NCI-H2029 treated with DMSO at 0.1 percent for 48 hours (cell line): ENCODE measurements around the gene LDLRAD3.
"Not testable (repeated sequence)": the region's sequence is repeated elsewhere in the genome, so short reads cannot be mapped to it uniquely, and the experiment has no call there.

Source experiments
- DNase-seq: peaks from one replicate; lab custom pipeline; 2025; lab: John Stamatoyannopoulos, UW

LDLRAD3 gene, protein sequence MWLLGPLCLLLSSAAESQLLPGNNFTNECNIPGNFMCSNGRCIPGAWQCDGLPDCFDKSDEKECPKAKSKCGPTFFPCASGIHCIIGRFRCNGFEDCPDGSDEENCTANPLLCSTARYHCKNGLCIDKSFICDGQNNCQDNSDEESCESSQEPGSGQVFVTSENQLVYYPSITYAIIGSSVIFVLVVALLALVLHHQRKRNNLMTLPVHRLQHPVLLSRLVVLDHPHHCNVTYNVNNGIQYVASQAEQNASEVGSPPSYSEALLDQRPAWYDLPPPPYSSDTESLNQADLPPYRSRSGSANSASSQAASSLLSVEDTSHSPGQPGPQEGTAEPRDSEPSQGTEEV

GRCh38 chr11:35943713-35944502 lies at the start of gene LDLRAD3:
Gene LDLRAD3, plus strand, starts transcription at chr11:35944062. Its CDS starts 37 bp downstream, at chr11:35944099.
- DNase-seq = no peak

DNA sequence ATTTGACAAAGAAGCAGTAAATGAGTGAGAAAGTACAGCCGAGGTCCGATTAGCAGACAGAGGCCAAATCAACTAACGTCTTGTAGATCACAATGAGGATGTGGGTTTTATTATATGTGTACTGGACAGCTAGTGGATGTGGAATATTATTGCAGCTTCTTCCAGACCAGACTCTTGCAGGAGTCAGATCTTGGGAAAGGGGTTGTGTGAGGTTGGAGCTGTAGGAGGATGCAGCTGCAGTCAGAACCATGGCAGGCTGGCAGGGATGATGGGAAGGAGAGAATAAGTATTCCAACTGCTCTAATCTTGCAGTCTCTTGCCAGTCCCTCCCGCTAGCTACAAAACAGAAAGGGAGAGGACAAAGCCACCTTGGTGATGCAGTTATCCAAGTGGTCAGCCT lies 46.8 kb upstream of the LDLRAD3 start:
- no peak for DNase-seq

DNA sequence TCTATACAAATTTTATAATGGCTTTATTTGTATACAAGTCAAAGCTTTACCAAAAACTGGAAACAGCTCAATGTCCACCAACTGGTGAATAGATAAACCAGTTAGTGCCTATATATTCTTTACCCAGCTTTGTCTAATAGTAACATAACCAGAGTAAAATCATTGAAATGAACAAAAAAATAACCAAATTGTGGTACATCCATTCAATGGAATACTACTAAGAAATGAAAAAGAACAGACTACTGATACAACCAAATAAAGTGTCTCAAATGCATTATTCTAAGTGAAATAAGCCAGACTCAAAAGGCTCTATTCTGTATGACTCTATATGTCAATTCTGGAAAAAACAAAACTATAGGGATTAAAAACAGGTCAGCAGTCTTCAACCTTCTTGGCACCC lies 40.9 kb upstream of the LDLRAD3 start:
- no peak for DNase-seq

- DNase-seq = no peak
Observed at GRCh38 chr11:35905646-35906276, 38.1 kb upstream of the LDLRAD3 start.

DNA sequence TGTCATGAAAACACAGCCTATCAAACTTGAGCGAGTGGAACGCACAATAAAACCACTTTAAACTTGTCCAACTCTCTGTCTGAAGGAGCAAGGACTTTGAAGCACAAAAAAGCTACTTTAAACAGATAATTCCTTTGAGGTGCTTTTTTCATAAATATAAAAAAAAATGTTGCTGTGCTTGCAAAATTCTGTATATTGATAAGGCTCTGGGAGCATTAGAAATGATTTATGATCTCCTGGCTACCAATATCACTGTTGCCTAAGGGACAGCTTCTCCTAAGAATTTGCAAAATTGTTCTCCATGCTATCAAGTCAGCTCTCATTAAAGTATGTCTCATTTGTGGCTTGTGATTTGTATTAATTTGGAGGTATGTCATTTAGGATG lies 37.6 kb upstream of the LDLRAD3 start:
- no peak for DNase-seq

DNA sequence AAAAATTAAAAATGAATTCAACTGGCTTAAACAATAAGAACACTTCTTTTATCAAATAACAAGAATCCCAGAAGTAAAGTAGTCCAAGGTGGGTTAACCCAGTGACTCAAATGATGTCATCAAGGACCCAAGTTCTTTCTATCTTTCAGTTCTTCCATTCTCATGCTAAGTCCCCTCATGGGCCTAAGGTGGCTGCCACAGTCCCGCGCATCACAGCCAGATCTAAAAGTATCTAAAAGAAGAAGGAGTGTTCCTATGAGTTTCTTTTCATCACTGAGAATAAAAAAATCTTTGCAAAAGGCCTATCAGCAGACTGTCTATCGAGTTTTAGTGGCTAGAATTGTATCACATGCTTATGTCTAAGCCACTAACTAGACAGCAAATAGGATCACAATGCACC lies 37.2 kb upstream of the LDLRAD3 start:
- DNase-seq = no peak

- no peak for DNase-seq
Observed at GRCh38 chr11:35907648-35908431, 36.0 kb upstream of the LDLRAD3 start.

DNA sequence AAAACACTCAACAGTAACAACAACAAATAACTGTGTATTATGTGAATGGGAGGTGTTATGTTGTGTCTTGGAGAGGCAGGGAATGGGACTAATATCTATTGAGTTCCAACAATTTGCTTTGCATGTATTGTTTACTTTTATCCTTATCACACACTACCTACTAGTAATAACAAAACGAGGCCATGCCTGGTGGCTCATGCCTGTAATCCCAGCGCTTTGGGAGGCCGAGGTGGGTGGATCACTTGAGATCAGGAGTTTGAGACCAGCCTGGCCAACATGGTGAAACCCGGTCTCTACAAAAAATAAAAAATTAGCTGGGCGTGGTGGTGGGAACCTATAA lies 35.5 kb upstream of the LDLRAD3 start:
- DNase-seq = not testable (repeated sequence)

DNA sequence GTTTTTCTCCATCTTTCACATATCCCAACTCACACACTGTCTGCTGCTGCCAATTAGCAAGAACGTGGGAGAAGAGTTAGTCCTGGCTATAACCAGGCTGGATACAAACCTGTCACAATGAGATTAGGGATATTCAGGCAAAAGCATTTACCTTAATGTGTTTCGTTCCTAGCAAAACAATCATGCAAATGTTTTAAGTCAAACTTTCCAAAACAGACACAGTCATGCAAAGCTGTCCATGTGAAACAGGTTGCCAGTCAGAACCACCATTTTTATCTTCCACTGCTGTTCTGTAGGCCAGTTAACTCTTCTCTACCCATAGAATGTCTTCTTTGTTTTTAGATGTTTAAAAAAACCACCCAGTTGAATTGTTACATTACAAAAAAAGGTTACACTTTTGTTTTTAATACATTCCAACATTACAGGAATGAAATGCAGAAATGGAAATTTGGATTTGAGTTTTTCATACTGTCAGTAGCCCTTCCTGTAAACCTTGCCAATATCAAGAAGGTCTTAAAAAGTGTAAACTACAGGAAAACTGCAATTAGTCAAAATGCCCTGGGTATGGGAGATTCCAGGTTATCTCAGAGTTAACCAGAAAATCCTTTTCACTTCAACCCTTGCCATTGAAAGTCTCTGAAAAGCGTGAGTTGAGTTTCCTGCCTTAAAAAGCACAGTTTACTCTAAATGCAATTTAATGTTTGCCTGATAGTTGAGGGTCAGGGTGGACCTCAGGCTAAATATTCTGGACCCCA lies 34.2 kb upstream of the LDLRAD3 start:
- no peak for DNase-seq

DNA sequence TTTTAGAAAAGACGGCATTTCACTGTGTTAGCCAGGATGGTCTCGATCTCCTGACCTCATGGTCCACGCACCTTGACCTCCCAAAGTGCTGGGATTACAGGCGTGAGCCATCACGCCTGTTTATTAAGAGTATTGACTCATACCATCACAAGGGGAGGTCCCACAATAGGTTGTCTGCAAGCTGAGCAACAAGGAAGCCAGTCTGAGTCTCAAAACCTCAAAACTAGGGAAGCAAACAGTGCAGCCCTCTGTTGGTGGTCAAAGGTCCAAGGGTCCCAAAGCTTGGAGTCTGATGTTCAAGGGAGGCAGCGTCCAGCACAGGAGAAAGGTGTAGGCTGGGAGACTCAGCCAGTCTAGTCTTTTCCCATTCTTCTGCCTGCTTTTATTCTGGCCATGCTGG lies 32.8 kb upstream of the LDLRAD3 start:
- no peak for DNase-seq

DNA sequence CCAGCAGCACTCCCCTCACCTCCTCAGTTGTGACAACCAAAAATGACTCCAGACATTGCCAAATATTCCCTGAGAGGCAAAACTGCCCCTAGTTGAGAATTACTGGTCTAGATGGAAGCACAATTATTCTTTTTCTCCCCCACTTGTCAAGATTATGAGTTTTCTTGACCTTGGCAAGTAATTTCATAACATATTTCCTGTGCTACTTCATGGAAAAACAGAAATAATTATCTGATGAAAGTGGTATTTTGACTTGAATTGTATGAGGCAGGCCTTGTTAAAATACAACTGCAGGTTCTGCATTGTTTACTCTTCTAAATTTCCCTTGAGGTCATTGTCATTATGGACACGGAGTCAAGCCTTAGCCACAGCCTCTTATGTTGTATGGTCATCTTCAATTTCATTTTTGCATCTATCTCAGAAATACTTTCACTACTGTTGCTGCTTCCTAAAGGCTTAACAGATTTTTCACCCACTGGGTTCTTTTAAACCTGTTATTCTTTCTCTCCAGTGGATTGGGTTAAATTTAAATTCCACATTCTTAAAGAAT lies 32.2 kb upstream of the LDLRAD3 start:
- no peak for DNase-seq

- DNase-seq = not testable (repeated sequence)
Observed at GRCh38 chr11:35912436-35912835, 31.4 kb upstream of the LDLRAD3 start.

GRCh38 chr11:35912883-35913624 lies 30.8 kb upstream of the LDLRAD3 start:
- no peak for DNase-seq

DNA sequence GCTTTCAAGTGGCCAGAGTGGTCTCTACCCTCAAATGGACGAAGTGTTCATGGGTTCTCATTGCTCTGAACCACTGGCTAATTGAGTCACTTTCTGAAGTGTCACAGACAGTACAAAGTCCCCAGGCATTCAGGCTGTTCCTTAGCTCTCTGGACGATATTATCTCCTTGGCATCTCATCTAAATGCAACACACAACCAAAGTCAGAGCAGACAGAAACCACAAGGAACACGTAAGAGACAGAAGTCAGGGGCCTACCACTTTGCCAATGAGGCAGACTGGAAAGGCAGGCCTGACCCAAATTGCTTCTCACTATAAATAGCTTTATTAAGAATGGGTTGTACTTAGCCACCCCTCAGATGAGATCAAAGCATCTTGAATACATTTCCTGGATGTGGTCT lies 29.0 kb upstream of the LDLRAD3 start:
- no peak for DNase-seq

GRCh38 chr11:35916270-35916669 lies 27.6 kb upstream of the LDLRAD3 start:
- no peak for DNase-seq

DNA sequence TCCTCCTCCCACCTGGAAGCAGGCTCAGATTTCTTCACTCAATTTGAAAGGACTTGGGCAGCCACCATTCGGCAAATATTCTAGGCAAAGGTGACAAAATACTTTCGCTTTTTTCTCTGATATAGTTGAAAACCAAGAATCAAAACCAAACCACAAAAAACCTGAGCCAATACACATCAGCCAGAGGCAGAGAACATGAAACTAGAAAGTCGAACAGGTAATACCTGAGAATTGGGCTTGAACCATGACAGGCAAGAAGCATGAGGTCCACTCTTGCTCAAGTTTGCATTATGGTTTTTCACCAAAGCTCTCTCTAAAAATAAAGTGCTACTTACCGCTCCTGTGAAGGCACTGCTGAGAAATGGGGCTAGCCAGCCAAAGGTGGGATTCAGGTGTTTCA lies 26.2 kb upstream of the LDLRAD3 start:
- no peak for DNase-seq

- no peak for DNase-seq
Observed at GRCh38 chr11:35918716-35919115, 25.1 kb upstream of the LDLRAD3 start.

GRCh38 chr11:35919244-35919643 lies 24.6 kb upstream of the LDLRAD3 start:
- DNase-seq = peak; percentile 60

DNA sequence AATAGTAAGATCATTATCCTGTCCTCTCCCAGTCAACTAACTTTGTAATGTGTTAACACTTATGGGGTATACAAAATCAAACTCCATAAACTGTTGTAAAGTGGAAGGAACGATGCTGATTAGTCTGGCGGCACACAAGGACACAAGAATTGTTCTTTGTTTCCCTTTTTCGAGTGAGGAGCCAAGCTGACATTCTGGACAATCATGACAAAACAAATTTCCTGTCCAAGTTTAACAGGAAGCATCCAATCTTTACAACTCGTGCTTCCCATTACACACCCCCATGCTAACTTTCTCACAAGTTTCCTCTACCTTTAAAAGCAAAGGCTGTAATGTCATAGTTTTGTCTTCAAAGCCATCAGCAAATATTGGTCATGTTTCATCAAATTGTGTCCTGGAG lies 20.4 kb upstream of the LDLRAD3 start:
- no peak for DNase-seq

- DNase-seq = no peak
Observed at GRCh38 chr11:35924811-35925210, 19.1 kb upstream of the LDLRAD3 start.

- no peak for DNase-seq
Observed at GRCh38 chr11:35927104-35927503, 16.8 kb upstream of the LDLRAD3 start.
